Suprapubic skin (tissue), 3 donors: Measurements from ENCODE around the gene FAM171A2.
"Not testable (repeated sequence)": the region's sequence is repeated elsewhere in the genome, so short reads cannot be mapped to it uniquely, and the experiment has no call there.

ENCODE experiments used
- CTCF ChIP-seq, 2 donors: fragments of 200-600 bp in 1 of 2; fragments of 450-650 bp in 1 of 2; sonication (generic) in 1 of 2; IDR thresholded peaks; one replicate each; pipeline ENCODE4 v1.5.1; 2016 to 2019; ENCODE audit warnings: antibody characterized with exemption in 2 of 2, mild to moderate bottlenecking in 1 of 2, moderate library complexity in 1 of 2
- POLR2A ChIP-seq, 2 donors: fragments of 450-650 bp; IDR thresholded peaks; one replicate each; pipeline ENCODE4 v1.6.1; 2017; ENCODE audit warnings: antibody characterized with exemption in 2 of 2, mild to moderate bottlenecking in 2 of 2, moderate library complexity in 2 of 2

- TF ChIP-seq CTCF, POLR2A (IDR thresholded peaks at IDR 0.05): not testable (repeated sequence)
Observed at GRCh38 chr17:44394112-44394511, 30.5 kb upstream of the FAM171A2 start.
